ENCODE measurements around the gene SCIN.
"Not testable (repeated sequence)": the region's sequence is repeated elsewhere in the genome, so short reads cannot be mapped to it uniquely, and the experiment has no call there.

SCIN gene

DNA sequence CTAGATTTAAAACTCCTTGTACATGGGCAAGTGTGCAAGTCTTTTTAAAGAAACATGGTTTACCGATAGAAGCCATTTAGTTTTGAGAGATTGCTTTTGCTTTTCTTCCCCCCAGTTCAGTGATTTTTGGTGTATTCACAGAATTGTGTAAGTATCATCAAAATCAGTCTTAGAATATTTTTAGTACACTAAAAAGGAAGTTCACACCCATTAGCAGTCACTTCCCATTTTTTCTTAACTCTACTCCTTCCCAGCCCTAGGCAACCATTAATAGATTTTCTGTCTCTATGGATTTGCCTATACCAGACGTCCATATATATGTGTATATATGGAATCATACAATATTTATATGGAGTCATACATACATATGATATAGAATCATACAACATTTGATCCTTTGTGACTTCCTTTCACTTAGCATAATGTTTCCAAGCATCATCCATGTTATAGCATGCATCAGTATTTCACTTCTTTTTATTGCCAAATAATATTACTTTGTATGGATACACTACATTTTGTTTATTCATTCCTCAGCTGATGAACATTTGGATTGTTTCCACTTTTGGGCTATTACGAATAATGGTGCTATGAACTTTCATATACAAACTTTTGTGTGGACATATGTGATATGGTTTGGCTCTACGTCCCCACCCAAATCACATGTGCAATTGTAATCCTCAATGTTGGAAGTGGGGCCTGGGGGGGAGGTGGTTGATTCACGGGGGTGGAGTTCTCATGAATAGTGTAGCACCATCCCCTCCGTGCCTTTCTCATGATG, 100.4 kb downstream of the SCIN start:
- WGBS, 2 experiments (ENCODE audit: insufficient coverage in 2 of 2): 80% methylated on average over 1 of the region's 6 CpGs; no CpG with 5 or more reads in 1 of the 2 experiments
- Histone ChIP-seq H3K4me1 (ENCODE audit: control insufficient read depth, insufficient read depth, low read length, poor library complexity, severe bottlenecking) (peaks cover 1% of the 10 kb centered on the region), H3K9me3 (ENCODE audit: control insufficient read depth, low read length) (no peaks in the 10 kb centered on the region), H3K4me3 (ENCODE audit: extremely low read depth, insufficient read depth, low read length, poor library complexity, severe bottlenecking) (no peak overlapping the region), H3K27ac (ENCODE audit: low read depth, low read length, severe bottlenecking) (no peak overlapping the region), H3K36me3 (ENCODE audit: control insufficient read depth, insufficient read depth, low read length) (no peaks in the 10 kb centered on the region)

DNA sequence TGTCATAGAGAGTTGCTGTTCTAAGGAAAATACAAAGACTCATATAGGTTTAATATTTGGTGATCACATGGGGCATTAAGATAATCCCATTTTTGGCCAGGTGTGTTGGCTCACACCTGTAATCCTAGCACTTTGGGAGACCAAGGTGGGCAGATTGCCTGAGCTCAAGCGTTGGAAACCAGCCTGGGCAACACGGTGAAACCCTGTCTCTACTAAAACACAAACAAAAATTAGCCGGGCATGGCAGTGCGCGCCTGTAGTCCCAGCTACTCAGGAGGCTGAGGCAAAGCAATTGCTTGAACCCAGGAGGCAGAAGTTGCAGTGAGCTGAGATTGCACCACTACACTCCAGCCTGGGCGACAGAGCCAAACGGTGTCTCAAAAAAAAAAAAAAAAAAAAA, 102.9 kb downstream of the SCIN start:
- H3K9me3 ChIP-seq (ENCODE audit: control insufficient read depth, low read length); H3K4me1 ChIP-seq (ENCODE audit: control insufficient read depth, insufficient read depth, low read length, poor library complexity, severe bottlenecking); H3K4me3 ChIP-seq (ENCODE audit: extremely low read depth, insufficient read depth, low read length, poor library complexity, severe bottlenecking); H3K27ac ChIP-seq (ENCODE audit: low read depth, low read length, severe bottlenecking); H3K36me3 ChIP-seq (ENCODE audit: control insufficient read depth, insufficient read depth, low read length): not testable (repeated sequence)
- WGBS, 2 experiments (ENCODE audit: insufficient coverage in 2 of 2): 91 to 100% methylated on average over 3 to 5 of the region's 7 CpGs

DNA sequence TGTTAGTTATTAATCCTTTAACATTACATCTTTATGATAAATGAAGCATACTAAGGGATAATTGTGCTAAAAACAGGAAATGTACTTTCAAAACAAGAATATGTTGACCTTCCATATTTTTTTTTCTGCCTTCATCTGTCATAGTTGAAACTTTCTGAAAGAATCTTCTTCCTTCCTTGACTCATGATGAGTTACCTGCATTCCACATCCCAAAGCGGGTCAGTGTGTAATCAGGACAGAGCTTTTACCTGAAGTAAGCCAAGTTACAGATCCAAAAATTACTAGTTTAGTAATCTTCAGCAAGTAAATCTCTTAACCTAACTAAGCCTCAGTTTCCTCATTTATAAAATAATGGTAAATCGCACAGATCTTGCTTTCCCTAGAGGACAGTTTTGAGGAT, 103.5 kb downstream of the SCIN start:
- H3K4me1 ChIP-seq (ENCODE audit: control insufficient read depth, insufficient read depth, low read length, poor library complexity, severe bottlenecking): no peaks in the 10 kb centered on the region
- H3K27ac ChIP-seq (ENCODE audit: low read depth, low read length, severe bottlenecking): no peak overlapping the region
- H3K36me3 ChIP-seq (ENCODE audit: control insufficient read depth, insufficient read depth, low read length): no peaks in the 10 kb centered on the region
- no peaks in the 10 kb centered on the region for H3K9me3 ChIP-seq (ENCODE audit: control insufficient read depth, low read length)
- 86% methylated on average over 1 of the region's 2 CpGs; no CpG with 5 or more reads in 1 of the 2 experiments for WGBS, 2 experiments (ENCODE audit: insufficient coverage in 2 of 2)
- H3K4me3 ChIP-seq (ENCODE audit: extremely low read depth, insufficient read depth, low read length, poor library complexity, severe bottlenecking): no peak overlapping the region

DNA sequence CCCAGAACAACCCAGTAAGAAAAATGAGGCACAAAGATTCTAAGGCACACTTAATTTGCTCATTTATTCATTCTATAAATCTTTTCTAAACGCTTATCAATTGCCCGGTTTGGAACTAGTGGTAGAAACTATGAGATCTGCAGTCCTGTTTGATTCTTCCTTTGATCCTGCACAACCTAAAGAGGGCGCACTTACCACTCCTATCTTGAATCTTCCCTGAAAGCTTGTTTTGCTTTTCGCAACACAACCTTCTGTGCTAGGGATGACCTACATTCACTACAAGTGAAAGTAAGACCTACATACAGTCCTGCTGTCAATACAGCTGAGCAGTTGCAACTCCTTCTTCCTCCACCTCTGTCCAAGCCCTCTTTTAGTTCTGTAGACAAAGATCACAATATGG, 104.3 kb downstream of the SCIN start:
- no peaks in the 10 kb centered on the region for H3K36me3 ChIP-seq (ENCODE audit: control insufficient read depth, insufficient read depth, low read length)
- H3K4me1 ChIP-seq (ENCODE audit: control insufficient read depth, insufficient read depth, low read length, poor library complexity, severe bottlenecking): no peaks in the 10 kb centered on the region
- 86 to 88% methylated on average over 3 to 4 of the region's 4 CpGs for WGBS, 2 experiments (ENCODE audit: insufficient coverage in 2 of 2)
- H3K27ac ChIP-seq (ENCODE audit: low read depth, low read length, severe bottlenecking): no peak overlapping the region
- H3K4me3 ChIP-seq (ENCODE audit: extremely low read depth, insufficient read depth, low read length, poor library complexity, severe bottlenecking): no peak overlapping the region
- no peaks in the 10 kb centered on the region for H3K9me3 ChIP-seq (ENCODE audit: control insufficient read depth, low read length)

DNA sequence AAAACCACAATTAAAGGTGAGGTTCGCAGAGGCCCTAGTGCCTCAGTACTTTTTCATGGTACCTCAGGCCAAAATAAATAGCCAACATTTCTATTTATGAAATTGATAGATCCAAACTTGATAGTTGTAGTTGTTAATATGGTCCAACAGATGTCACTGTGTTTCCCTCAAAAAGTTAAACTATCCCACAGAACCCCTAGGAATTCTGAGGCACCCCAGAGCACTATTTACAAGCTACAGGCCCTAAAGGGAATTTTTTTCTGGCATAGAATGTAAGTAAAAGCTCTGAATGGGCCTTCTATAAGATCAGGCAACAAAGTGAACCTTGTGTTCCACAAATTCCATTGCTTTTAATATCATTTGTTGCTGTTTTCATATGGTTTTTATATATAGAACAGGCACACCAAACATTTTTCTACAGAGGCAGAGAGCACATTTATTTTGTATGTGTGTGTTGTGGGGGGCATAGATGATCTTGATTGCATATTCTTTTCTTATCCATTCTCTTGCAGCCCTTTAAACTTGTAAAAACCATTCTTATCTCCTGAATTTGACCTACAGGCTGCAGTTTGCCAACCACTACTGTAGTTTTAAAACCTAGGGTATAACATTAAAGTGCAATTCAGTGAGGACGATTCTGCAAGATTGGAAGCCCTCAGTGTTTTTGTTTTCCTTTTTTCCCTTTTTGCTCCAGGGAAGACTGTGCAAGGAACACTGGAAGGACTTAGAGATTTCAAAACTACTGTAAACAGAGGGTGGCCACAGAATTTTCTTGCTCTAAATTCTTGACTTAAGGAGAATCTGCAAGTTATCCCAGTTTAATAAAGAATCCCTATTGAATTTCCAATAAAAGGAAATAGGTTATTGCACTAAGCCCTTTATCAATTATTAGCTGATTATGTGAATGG, 113.4 kb downstream of the SCIN start:
- no peaks in the 10 kb centered on the region for H3K4me1 ChIP-seq (ENCODE audit: control insufficient read depth, insufficient read depth, low read length, poor library complexity, severe bottlenecking)
- H3K27ac ChIP-seq (ENCODE audit: low read depth, low read length, severe bottlenecking): no peak overlapping the region
- no peak overlapping the region for H3K4me3 ChIP-seq (ENCODE audit: extremely low read depth, insufficient read depth, low read length, poor library complexity, severe bottlenecking)
- H3K9me3 ChIP-seq (ENCODE audit: control insufficient read depth, low read length): no peaks in the 10 kb centered on the region
- 88% methylated on average over 1 of the region's 2 CpGs; no CpG with 5 or more reads in 1 of the 2 experiments for WGBS, 2 experiments (ENCODE audit: insufficient coverage in 2 of 2)
- no peaks in the 10 kb centered on the region for H3K36me3 ChIP-seq (ENCODE audit: control insufficient read depth, insufficient read depth, low read length)

DNA sequence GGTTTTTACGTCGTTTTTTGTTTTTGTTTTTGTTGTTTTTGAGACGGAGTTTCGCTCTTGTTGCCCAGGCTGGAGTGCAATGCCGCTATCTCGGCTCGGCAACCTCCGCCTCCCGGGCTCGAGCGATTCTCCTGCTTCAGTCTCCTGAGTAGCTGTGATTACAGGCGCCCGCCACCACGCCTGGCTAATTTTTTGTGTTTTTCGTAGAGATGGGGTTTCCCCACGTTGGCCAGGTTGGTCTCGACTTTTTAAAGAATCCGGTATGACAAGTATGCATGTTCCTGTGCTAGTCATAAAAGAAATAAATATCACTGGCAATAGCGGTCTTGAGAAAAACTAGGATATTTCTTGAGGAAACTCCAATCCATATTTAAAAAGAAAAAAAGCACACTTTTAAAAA, 114.2 kb downstream of the SCIN start:
- Histone ChIP-seq H3K4me1 (ENCODE audit: control insufficient read depth, insufficient read depth, low read length, poor library complexity, severe bottlenecking) (no peaks in the 10 kb centered on the region), H3K4me3 (ENCODE audit: extremely low read depth, insufficient read depth, low read length, poor library complexity, severe bottlenecking) (no peak overlapping the region), H3K27ac (ENCODE audit: low read depth, low read length, severe bottlenecking) (no peak overlapping the region), H3K36me3 (ENCODE audit: control insufficient read depth, insufficient read depth, low read length) (no peaks in the 10 kb centered on the region), H3K9me3 (ENCODE audit: control insufficient read depth, low read length) (no peaks in the 10 kb centered on the region)
- WGBS, 2 experiments (ENCODE audit: insufficient coverage in 2 of 2): 86 to 99% methylated on average over 16 to 17 of the region's 19 CpGs

DNA sequence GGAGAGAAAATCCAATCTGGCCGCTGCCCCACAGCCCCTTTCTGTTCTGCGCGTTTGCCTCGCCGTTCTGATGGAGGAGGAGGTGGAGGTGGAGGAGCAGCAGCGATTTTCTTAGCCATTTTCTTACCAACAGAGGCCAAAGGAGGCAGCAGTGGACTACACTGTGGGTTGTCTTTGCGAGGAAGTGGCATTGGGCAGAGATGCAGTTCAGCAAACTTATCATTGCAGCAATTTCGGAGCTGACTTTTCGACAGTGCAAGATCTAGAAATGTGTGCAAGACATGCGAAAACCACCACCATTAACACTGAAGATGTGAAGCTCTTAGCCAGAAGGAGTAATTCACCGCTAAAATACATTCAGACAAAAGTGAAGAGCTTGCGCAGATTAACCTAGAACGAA, 115.0 kb downstream of the SCIN start:
- no peaks in the 10 kb centered on the region for H3K9me3 ChIP-seq (ENCODE audit: control insufficient read depth, low read length)
- no peaks in the 10 kb centered on the region for H3K36me3 ChIP-seq (ENCODE audit: control insufficient read depth, insufficient read depth, low read length)
- no peak overlapping the region for H3K27ac ChIP-seq (ENCODE audit: low read depth, low read length, severe bottlenecking)
- no peaks in the 10 kb centered on the region for H3K4me1 ChIP-seq (ENCODE audit: control insufficient read depth, insufficient read depth, low read length, poor library complexity, severe bottlenecking)
- 77 to 100% methylated on average over 3 to 8 of the region's 13 CpGs for WGBS, 2 experiments (ENCODE audit: insufficient coverage in 2 of 2)
- H3K4me3 ChIP-seq (ENCODE audit: extremely low read depth, insufficient read depth, low read length, poor library complexity, severe bottlenecking): no peak overlapping the region

DNA sequence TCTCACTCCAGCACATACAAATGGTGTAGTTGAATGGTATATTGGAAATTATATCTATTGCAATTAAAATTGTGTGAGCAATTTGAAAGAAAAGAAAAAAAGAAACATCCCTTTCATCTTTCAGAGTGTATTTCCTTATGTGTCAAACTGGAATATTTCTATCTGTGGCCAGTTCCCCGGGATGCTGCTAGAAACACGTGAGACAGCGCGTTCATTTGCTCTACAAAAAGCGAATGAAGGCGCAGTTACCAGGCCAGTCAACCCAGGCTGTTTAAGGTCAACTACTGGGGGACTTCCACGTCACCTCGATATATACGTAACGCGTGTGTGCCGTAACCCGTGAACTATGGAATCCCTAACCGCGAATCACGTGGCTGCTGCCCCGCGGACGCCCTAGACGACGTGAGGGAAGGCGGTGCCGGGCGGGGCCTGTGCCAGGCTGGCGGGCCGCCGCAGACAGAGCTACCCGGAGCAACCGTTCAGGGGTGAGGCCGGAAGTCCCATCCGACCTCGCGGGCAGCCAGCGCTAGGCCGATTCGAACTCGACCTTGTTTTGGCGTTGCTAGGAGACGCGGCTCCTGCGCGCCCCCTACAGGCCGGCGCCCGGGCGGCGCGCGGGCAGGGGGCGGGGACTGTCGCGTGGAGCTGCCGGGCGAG, 115.8 kb downstream of the SCIN start:
- H3K4me3 ChIP-seq (ENCODE audit: extremely low read depth, insufficient read depth, low read length, poor library complexity, severe bottlenecking): peak overlapping the region; percentile 69
- H3K36me3 ChIP-seq (ENCODE audit: control insufficient read depth, insufficient read depth, low read length): no peaks in the 10 kb centered on the region
- no peaks in the 10 kb centered on the region for H3K4me1 ChIP-seq (ENCODE audit: control insufficient read depth, insufficient read depth, low read length, poor library complexity, severe bottlenecking)
- no peaks in the 10 kb centered on the region for H3K9me3 ChIP-seq (ENCODE audit: control insufficient read depth, low read length)
- 34 to 47% methylated on average over 39 to 54 of the region's 54 CpGs for WGBS, 2 experiments (ENCODE audit: insufficient coverage in 2 of 2)
- H3K27ac ChIP-seq (ENCODE audit: low read depth, low read length, severe bottlenecking): peak overlapping the region; percentile 76

DNA sequence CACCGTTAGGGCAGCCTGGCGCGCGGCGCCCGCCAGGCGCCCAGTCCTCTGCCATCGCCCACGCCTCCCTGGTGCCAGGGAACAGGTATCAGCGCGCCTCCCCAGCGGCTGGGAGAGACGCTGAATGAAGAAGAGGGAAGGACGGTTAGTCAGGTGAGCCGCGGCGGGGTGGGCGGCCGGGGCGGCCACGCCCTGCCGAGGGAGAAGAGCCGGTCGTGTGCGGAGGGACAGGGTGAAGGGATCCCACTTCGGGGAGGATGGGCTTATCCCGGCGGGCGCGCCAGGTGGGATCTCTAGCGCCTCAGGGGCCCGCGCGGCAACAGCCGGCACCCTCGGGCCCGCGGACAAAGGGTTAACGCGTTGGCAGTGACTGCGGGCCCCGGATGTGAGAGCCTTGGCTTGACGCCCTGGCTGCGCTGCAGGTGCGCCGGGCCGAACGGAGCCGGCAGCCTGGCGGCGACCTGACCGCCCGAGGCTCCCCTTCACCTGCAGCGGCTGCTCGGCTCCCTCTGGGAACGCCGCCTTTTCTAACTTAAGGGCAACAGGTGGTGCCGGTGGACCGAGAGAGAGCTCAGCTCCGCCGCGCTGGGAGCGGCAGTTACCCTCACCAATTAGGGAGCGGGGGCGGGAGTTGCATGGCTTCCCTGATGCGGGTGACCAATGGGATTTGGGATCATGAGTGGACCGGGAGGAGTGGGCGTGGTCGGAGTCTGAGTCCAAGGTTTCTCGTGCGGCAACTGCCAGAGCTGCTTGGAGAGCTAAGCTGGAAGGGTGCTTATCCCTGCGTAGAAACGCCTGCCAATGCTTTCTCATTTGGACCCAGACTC, 116.6 kb downstream of the SCIN start, which contains the start of gene ARL4A:
ARL4A (plus strand) TSS at position 743 of the 827 bp plus-strand sequence. CDS start 622 bp downstream, outside the sequence.
- Histone ChIP-seq H3K27ac (ENCODE audit: low read depth, low read length, severe bottlenecking) (peak within 1 kb of the TSS; percentile 76), H3K36me3 (ENCODE audit: control insufficient read depth, insufficient read depth, low read length) (no peaks in the 10 kb centered on the region), H3K9me3 (ENCODE audit: control insufficient read depth, low read length) (no peaks in the 10 kb centered on the region), H3K4me3 (ENCODE audit: extremely low read depth, insufficient read depth, low read length, poor library complexity, severe bottlenecking) (peak within 1 kb of the TSS; percentile 69), H3K4me1 (ENCODE audit: control insufficient read depth, insufficient read depth, low read length, poor library complexity, severe bottlenecking) (no peaks in the 10 kb centered on the region)
- 0% methylated on average over 62 to 70 of the region's 73 CpGs for WGBS, 2 experiments (ENCODE audit: insufficient coverage in 2 of 2)

DNA sequence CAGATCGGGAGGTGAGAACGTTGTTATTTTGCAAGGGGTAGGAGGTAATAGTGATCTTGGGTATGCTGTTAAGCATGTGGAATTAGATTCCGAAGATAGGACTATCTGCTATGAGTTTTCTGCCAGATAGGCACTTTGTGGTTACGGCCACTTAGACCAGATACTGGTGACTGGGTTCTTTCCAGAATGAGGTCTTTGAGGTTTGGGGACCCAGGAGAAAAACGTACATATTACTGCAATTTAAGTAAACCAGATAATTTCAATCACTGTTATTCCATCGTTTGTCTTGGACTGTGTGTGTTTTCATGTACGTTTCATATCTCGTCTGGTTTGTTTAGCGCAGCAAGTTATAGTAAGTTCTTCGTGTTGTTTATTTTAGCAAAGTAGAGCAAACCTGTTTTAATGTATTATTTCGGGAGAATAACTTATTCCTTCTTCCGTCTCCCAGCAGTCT, 117.2 kb downstream of the SCIN start:
- Histone ChIP-seq H3K9me3 (ENCODE audit: control insufficient read depth, low read length) (no peaks in the 10 kb centered on the region), H3K27ac (ENCODE audit: low read depth, low read length, severe bottlenecking) (peak overlapping the region; percentile 19), H3K4me1 (ENCODE audit: control insufficient read depth, insufficient read depth, low read length, poor library complexity, severe bottlenecking) (no peaks in the 10 kb centered on the region), H3K4me3 (ENCODE audit: extremely low read depth, insufficient read depth, low read length, poor library complexity, severe bottlenecking) (peak overlapping the region; percentile 69), H3K36me3 (ENCODE audit: control insufficient read depth, insufficient read depth, low read length) (no peaks in the 10 kb centered on the region)
- WGBS, 2 experiments (ENCODE audit: insufficient coverage in 2 of 2): 0 to 2% methylated on average over 3 to 7 of the region's 12 CpGs

Measured in mesodermal cell (in vitro differentiated cells).